ENCODE measurements around the gene TSNAXIP1.
A peak's percentile ranks its signal among the peaks of the same experiment; 100 is the strongest.
"Not testable (repeated sequence)": the region's sequence is repeated elsewhere in the genome, so short reads cannot be mapped to it uniquely, and the experiment has no call there.

The TSNAXIP1 gene

GRCh38 chr16:67862623-67863583 lies 56.2 kb downstream of the TSNAXIP1 start:
- DNase-seq (ENCODE audit: low read depth) = peak; percentile 97

DNA sequence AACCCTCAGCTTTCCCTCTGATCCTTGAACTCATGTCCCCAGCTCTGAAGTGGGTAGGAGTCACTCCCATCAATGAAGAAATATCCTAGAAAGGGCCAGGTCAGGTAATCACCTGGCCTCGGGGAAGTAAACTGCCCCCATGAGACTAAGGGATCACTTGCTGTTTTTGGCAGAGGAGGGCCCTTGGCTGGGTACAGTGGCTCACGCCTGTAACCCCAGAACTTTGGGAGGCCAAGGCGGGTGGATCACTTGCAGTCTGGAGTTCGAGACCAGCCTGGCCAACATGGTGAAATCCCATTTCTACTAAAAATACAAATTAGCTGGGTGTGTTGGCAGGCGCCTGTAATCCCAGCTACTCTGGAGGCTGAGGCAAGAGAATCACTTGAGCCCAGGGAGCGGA lies 57.4 kb downstream of the TSNAXIP1 start:
- not testable (repeated sequence) for DNase-seq (ENCODE audit: low read depth)

GRCh38 chr16:67864594-67864993 lies 57.9 kb downstream of the TSNAXIP1 start:
- no peak for DNase-seq (ENCODE audit: low read depth)

DNA sequence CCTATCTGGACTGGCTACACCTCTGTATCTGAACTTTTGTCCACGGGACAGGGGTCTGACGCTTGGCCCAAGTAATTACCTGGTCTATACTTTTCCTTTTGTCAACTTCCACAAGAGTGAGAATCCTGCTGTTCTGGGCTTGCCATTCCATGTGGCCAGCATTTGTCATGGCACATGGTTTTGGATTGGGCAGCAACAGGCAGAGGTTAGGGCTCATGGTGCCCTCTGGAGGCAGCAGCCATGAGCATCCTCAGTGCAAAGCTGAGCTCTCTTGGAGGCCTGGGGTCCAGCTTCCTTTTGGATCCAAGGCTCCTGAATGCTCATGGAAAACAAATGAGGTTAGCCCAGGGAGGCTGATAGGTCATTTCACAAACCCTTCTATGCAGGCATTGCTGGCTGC lies 58.6 kb downstream of the TSNAXIP1 start:
- DNase-seq (ENCODE audit: low read depth) = no peak

DNA sequence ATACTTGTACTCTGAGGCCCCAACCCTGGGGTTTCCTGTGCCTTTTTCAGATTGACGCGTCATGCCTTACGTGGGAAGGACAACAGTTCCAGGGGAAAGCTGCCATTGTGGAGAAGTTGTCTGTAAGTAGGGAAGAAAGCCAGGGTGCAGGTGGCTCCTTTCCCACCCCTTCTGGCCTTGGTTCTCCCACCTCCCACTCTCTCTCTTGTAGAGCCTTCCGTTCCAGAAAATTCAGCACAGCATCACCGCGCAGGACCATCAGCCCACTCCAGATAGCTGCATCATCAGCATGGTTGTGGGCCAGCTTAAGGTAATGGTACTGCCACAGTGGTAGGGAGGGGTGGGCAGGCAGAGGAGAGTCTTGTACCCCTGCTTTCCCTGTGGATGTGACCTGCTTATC lies 61.6 kb downstream of the TSNAXIP1 start:
- DNase-seq (ENCODE audit: low read depth) = no peak

- no peak for DNase-seq (ENCODE audit: low read depth)
Measured at GRCh38 chr16:67869653-67870052, 63.0 kb downstream of the TSNAXIP1 start.

- DNase-seq (ENCODE audit: low read depth) = no peak
Measured at GRCh38 chr16:67871256-67871655, 64.6 kb downstream of the TSNAXIP1 start.

GRCh38 chr16:67872131-67872630 lies 65.5 kb downstream of the TSNAXIP1 start:
- DNase-seq (ENCODE audit: low read depth) = no peak

GRCh38 chr16:67872631-67873434 lies 66.1 kb downstream of the TSNAXIP1 start, which contains the start of gene EDC4:
Gene EDC4, plus strand, starts transcription at chr16:67873052. Its CDS starts 210 bp downstream, at chr16:67873262.
- DNase-seq (ENCODE audit: low read depth) = peak; percentile 59

- DNase-seq (ENCODE audit: low read depth) = no peak
Measured at GRCh38 chr16:67873435-67874370, 67.0 kb downstream of the TSNAXIP1 start.

DNA sequence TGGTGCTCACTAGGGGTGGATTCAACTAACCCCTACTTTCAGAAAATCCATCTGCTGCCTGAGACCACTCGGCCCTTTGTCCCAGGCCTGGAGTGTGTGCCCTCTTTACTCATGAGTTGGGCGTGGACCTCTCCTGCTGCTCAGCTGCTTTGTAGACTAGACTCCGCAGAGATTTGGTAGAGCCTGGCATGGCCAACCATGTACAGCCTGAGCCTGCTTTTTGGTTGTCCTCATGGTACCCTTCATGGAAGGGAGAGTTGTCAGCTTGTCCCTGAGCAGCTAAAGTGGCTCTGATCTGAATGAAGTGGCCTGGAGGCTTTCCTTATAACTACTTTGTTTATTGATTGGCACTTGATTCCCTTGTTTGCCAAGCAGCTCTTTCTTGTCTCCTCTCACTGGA lies 67.7 kb downstream of the TSNAXIP1 start:
- no peak for DNase-seq (ENCODE audit: low read depth)

DNA sequence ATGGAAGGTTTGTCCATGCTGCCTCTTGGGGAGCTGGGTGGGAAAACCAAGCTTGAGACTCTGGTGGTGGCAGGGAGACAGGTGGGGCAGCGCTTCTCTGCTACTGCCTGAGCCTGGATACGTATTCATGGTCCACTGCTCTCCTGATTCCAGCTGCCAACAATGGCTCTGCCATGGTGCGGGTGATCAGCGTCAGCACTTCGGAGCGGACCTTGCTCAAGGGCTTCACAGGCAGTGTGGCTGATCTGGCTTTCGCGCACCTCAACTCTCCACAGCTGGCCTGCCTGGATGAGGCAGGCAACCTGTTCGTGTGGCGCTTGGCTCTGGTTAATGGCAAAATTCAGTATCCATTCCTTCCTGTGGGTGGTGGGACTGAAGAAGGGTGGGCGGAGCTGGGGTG lies 70.4 kb downstream of the TSNAXIP1 start:
- DNase-seq (ENCODE audit: low read depth) = no peak
